GM18526 (cell line): ENCODE measurements around the gene NID2.

Source experiments
- POLR2A ChIP-seq: IDR thresholded peaks from 3 replicates; pipeline ENCODE4 v1.6.1; 2011; ENCODE audit not compliant: insufficient read length; ENCODE audit errors: extremely low read depth

NID2 gene

DNA sequence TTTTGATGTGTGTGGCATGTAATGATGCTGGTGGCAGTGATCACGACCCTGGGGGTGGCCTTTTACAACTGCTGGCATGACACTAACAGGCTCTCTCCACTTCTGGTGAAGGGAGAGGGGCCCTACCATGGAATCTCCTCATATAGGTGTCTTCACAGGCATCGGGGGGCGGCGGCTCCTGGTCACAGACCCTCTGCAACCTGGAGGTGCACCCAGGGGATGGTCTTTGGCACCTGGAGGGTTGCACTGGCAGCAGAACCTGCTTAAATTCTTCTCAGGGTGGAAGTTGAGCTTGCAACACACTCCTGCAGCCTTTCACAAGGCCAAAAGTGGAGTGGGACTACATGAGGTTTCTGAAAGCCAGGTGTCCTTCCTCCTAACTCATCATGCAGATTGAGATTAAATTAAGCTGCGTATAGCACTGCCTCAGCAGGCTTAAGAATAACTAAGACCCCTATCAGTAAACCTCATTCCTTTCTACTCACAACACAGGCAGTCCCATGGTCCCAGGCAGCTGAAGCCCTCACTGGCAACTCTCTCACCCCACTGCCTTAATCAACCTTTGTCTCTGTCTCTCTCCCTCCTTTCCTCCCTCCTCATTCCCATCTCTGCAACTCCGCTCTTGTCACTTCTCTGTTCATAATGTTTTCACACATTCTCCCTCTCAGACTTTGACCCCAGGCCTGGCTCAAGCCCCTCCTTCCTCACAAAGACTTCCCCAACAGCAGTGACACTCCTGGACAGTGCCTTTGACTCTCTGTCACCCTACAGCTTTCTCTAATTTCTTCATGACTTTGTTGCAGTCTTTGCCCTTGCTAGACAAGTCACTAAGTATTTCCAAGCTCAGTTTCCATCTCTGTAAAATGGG is 18.9 kb downstream of the NID2 start:
- no peak for TF ChIP-seq POLR2A

DNA sequence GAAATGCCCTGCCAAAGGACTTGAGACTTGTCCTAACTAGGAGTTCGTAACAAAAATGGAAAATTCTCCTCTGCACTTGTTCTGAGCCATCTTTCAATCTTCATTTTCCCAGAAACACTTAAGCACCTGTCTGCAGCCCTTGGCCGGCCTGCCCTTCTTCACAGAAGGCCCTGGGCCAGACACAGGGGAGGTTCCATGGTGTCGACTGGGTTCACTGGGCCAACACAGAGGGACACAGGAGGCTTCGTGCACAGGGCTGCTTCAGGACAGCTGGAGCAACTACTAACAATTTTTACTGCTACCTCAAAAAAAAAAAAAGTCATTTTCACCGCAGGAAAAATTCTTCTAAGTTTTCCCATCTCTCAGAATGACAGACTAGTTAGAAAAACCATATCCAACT is 19.6 kb downstream of the NID2 start:
- no peak for TF ChIP-seq POLR2A

DNA sequence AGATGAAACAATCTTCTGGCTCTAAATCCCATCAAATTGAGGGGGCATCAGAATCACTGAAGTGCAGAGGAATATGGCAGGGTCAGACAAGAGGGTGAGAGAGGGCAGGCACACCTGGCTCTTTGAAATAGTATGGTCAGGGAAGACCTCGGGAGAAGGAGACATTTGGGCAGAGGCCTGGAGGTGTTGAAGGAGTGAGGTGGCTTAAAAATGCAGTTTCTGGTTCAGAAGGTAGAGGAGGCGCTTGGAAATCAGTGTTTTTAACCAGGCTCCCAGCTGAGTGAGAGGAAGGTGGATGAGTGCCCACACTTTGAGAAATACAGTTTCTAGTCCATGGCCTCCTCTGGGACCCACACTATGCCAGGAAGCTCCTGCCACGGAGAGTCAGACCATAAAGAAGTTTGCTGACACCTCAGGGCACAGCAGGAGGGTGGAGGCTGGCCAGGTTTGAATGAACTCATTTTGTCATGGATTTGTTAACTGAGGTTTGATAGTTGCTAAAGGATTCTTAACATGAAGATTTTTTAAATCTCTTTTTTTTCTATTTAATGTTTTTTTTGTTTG is 20.1 kb downstream of the NID2 start:
- TF ChIP-seq POLR2A: no peak

DNA sequence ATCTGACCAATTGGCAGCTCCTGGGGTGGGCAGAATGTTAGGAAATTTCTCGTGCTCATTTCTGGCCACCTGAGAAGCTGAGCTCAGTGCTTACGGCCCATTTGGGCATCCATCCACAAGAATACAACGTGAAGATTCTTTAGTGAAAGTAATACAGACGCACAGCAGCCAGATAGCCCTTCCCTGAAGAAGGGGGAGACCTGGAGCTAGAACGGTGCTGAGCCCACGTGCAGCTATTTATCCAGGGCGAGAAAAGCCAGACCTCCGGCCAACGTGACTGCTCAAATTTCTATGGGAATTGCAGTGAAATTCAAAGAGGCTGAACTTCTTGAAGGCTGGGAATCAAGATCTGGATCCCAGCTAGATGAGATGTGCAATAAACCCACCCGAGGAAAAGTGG is 20.7 kb downstream of the NID2 start:
- no peak for TF ChIP-seq POLR2A

DNA sequence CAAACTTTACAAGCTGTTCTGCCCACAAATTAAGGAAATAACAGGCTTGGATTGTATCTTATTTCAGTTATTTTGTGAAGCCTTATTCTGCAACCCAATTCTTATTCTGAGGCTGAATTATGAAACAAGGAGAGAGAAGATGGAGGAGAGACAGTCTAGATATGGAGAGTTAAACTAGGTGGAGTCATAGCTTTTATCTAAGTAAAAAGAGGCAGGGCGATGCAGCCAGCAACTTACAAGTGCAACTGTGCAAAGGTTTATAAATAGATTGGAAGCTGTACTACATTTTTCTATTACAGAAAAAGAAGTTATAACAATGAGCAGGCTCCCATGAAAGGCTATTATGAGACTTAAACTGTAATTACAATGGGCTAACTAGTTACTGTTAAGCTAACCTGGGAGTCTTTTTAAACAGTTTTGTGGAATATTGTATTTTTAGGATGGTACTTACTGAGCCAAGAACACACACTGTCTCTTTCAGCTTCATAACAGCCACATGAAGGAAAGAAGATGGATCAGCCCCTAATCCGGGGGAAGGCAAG is 22.4 kb downstream of the NID2 start:
- no peak for TF ChIP-seq POLR2A

DNA sequence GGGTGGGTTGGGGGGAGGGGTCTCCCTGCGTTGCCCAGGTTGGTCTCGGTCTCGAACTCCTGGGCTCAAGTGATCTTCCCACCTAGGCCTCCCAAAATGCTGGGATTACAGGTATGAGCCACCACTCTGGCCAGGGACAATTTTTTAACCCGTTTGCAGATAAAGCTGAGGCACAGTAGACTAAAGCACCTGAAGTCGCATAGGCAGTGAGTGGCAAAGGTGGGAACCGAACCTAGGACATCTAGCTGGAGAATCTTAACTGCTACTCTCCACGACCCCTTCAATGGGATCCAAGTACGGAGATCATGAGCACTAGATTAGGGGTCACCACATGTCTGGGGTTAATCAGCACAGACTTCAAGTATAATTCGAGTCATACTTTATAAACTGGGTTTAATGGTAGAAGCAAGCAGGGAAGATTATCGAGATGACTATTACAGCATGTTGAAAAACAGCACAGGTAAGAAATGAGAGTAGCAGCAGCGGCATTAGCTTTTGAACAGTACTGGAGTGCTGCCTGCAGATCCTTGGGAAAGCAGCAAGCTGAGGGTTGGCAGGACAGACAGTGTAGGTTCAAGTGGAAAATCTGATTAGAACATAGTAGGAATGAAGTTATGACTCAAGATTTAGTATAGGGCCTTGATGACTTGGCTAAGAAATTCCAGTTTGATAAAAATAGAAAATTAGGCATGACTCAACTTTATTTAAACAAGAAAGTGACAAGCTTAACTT is 23.9 kb downstream of the NID2 start:
- TF ChIP-seq POLR2A: no peak

DNA sequence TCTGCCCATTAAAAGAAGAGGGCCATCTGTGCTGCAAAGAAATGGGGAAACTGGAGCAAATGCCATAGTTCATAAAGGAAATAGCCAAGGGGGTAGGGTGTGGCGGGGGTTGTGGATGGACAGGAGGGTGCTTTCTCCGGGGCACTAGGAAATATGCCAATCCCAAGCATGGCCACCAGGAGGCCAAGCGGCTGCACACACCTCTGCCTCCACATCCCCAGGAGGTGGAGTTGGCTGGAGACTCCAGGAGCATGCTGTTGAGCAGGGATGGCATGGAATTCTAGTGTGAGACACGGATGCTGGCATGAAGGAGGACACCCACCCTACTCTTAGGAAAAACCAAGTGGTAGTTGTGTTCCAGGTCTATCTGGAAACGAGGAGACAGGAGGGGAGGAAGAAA is 25.2 kb downstream of the NID2 start:
- no peak for TF ChIP-seq POLR2A

DNA sequence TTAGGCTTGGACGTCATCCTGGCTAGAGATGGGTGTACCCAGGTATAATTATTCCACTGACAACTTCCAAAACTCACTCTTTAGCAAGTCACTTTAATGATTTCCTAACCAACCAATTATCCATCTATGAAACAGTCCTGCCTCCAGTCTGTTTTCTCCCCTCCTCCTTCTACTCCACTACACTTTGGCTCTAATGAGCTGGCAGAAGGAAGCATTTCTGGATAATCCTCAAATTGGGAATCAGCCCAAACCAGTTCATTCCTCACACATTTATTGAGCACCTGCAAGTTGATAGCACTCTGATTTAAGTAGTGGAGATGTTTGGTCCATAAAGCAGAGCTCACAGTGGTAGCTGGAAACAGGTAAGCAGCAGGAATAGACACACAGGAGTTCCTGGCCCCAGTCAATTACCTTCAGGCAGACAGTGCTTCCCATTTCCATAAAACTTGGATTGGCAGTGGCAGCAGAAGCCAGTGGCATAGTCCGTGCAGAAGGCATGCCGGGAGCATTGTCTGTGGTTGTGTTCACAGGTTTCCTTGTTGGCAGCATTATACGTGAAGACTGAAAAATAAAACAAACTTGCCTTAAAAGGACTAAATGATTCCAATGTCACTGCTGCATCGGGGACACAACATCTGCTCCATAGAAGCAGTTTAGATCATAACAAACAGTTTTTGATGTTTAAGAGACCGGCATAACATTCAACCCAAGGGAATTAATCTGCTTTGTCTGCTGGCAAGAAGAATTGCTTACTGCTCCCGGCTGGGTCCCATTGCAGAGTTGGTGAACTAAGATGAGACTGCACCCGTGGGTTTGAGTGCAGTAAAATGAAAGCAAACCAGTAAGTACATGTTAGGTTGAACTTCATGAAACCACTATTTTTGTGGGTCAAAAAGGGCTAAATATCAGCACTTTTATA is 26.2 kb downstream of the NID2 start:
- no peak for TF ChIP-seq POLR2A

DNA sequence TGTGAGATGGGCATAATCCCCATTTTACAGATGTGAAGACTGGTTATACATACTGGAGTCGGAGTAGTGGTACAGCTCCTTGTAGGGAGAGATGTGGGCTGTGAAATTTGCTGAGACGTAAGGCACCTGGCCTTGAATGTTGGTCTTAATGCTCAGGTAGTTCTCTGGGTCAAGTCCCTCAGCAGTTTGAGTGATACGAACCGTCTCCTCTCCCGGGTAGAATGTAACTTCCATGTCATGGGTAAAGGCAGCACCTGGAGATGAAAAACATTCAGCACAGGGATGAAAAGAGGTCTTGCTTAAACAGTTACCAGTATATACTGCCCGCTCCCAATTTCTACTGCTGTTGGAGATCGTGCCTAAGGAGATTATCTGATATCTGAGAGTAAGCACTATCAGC is 28.3 kb downstream of the NID2 start:
- TF ChIP-seq POLR2A: no peak

DNA sequence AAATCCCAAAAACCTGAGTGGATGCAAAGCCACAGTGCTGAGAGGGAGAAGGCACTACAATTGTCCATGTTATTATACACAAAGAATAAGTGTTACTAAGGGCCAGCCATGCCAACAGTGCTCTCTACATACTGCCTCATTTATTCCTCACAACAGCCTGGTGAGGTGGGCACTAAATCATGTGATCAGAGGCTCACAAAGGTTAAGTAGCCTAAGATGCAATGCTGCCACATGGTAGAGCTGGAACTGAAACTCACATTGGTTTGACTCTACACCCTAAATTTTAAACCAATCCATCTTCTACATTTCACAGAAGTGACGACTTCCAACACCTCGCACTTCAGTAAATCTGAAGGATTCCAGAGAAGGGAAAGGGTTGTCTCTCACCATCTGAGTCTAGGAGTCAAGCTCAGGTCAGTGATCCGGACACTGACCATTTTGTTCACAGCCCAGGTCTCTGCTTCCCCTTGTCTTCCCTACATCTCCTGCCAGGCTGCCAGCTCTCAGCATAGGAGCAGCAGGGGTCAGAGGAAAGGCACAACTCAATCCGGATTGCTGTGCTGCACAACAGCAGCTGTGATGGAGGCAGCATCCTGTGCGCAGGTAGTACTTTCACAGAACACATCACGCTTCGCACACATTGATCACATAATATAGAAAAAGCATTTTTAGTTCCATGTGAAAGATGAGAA is 29.6 kb downstream of the NID2 start:
- TF ChIP-seq POLR2A: no peak

DNA sequence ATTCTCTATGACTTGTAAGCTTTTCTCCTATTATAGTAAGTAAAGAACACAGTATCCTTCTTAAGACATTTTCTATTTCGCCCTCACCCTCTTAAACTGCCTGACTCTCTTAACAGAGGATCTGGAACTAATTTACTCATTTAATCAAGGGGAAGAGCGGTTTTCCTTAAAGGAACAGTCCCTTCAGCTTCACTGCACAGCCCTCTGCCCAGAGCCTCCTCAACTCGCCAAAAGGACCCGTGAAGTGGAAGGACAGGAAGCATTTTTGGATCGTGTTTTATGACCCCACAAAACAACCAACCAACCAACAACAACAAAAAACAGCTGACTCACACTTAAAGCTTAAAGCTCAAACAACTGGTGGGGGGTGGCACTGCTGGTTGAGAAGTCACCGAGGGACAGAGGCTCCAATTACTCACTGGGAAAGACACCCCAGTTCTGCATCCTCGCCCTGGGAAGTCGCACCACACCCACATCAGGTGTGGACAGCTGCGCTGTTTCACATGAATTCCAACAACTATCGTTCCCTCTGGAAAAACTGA is 35.7 kb downstream of the NID2 start:
- no peak for TF ChIP-seq POLR2A

DNA sequence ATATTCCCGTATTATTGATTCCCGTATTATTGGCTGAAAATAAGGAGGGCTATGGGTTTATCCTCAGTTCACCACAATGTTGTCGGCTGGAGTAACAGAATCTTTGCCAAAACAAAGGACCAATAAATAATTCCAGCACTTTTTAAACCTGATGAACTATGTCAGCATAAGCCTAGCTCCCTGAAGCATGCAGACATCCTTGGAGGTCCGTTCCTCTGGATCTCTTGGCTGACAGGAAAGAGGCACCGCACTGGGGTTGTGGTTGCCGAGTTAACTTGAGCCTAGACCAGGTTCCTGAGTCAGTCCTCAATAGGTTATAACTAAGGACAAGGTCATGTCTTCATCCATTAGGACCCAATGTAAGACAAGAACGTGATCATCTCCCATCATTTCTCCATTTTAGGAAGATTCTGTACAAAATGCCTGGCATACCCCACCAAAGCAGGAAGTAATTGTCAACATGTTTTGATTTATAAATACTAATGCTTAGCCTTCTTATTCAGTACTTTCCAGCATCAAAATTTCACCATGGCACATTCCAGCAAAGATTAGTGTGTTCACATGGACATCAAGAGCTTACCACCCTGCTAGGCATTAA is 36.6 kb downstream of the NID2 start:
- TF ChIP-seq POLR2A: no peak

DNA sequence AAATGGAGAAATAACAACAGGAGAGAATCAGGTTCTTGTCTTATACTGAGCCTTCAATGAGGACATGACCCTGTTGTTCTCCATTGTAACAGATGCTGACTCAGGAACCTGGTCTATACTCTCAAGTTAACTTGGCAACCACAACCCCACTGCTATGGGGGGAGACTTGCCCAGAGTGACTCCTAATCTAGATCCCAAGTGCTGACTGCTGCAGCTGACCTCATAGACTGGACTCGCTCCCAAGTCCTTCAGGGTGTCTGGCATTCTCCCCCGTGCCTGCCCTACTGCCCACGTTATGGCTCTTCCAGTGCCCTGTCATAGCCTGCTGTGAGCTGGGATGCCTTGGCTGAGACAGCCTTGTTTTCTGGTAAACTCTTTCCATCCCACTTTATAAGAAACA is 37.1 kb downstream of the NID2 start:
- TF ChIP-seq POLR2A: no peak

DNA sequence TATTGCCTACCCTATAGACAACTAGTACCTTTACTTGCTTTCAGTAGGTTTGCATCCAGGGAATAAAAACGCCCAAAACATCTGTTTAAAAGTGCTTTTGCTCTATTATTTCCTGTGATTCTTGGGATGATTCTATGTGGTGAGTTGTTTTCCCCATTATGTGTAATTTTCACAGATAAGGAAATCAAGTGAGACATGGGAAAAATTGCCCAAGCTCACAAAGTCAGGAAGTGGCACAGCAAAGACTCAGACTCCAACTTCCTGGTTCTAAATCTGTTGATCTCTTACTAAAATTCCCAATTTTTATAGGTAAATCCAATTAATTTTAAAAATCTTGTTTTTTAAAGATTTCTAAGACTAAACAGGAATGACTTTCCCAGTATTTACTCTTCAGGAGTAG is 39.0 kb downstream of the NID2 start:
- no peak for TF ChIP-seq POLR2A
